Endothelial cell of umbilical vein (primary cell): ENCODE results near the gene LSM2. TPM values are rescaled to one million over a fixed set of nuclear protein-coding genes. Genes with fewer than 3 reads are reported as not detected.
"Not testable (repeated sequence)": the region's sequence is repeated elsewhere in the genome, so short reads cannot be mapped to it uniquely, and the experiment has no call there.

Source experiments
- BruUV-seq: library from RNA; stranded (reverse); fragments of 400-500 nt; replicated peaks from 2 replicates; lab custom pipeline; 2021; lab: Mats Ljungman, UMichigan
- CTCF ChIA-PET: fragments of 300-600, 350-600 bp; sonication (Branson Sonifier 250); formaldehyde crosslinking; loops from one replicate; lab custom pipeline; 2021; ENCODE audit warnings: antibody characterized with exemption, inconsistent platforms; lab: Charles Lee
- POLR2A ChIA-PET: fragments of 300-600, 350-600 bp; sonication (Branson Sonifier 250); formaldehyde crosslinking; loops from one replicate; lab custom pipeline; 2021; ENCODE audit warnings: antibody characterized with exemption, inconsistent platforms; lab: Charles Lee
- DNase-seq: peaks from one replicate; pipeline ENCODE4 v3.0.0-alpha.2; 2011; ENCODE audit warnings: low read depth, low spot score
- FAIRE-seq: peaks from 2 replicates; lab custom pipeline; 2011; peaks lifted over from hg19 to GRCh38; lab: Jason Lieb, UNC
- H2AFZ ChIP-seq: 2 replicates; pipeline ENCODE4 v1.6.0; 2012; ENCODE audit warnings: low read depth, low read length, control low read depth, inconsistent platforms
- H3K27ac ChIP-seq: 2 replicates; pipeline ENCODE4 v1.5.1; 2011; ENCODE audit warnings: low read depth, mild to moderate bottlenecking, control low read depth, low read length, moderate library complexity; ENCODE audit not compliant: insufficient read depth
- H3K27me3 ChIP-seq, 2 experiments: 2 replicates each; pipeline versions ENCODE4 v1.6.0 to v1.6.1; 2011; ENCODE audit warnings: low read length in 2 of 2, mixed read lengths in 1 of 2; ENCODE audit not compliant: control insufficient read depth in 2 of 2, insufficient read depth in 2 of 2
- H3K36me3 ChIP-seq, 2 experiments: 2 replicates in 1 of 2; 3 replicates in 1 of 2; pipeline ENCODE4 v1.5.1; 2011; ENCODE audit warnings: low read length in 2 of 2, mild to moderate bottlenecking in 1 of 2, moderate library complexity in 1 of 2; ENCODE audit not compliant: control insufficient read depth in 2 of 2, insufficient read depth in 2 of 2; ENCODE audit errors: extremely low read depth in 1 of 2
- H3K4me1 ChIP-seq: 3 replicates; pipeline ENCODE4 v1.5.1; 2011; ENCODE audit warnings: mild to moderate bottlenecking, low read length; ENCODE audit not compliant: control insufficient read depth, insufficient read depth; ENCODE audit errors: extremely low read depth
- H3K4me2 ChIP-seq: 2 replicates; pipeline ENCODE4 v1.6.1; 2011; ENCODE audit warnings: low read length, control low read depth, mixed read lengths; ENCODE audit not compliant: insufficient read depth
- H3K4me3 ChIP-seq, 3 experiments: fragments of 200-600 bp in 1 of 3; sonication (generic), shearing (Covaris generic) in 1 of 3; replicated peaks in 1 of 3; 2 replicates each; pipeline ENCODE4 v1.5.1; 2011 to 2016; ENCODE audit warnings: control low read depth in 3 of 3, low read length in 3 of 3, mild to moderate bottlenecking in 2 of 3, inconsistent platforms in 1 of 3, low read depth in 1 of 3, moderate library complexity in 1 of 3; ENCODE audit not compliant: insufficient read depth in 1 of 3
- H3K79me2 ChIP-seq: 2 replicates; pipeline ENCODE4 v1.6.0; 2012; ENCODE audit warnings: low read length, inconsistent platforms; ENCODE audit not compliant: control insufficient read depth, insufficient read depth
- H3K9ac ChIP-seq: replicated peaks from 2 replicates; pipeline ENCODE3; 2011; ENCODE audit warnings: low read length, control low read depth; ENCODE audit not compliant: insufficient read depth; ENCODE audit errors: extremely low read depth
- H3K9me1 ChIP-seq: replicated peaks from 3 replicates; pipeline ENCODE4 v1.6.0; 2011; ENCODE audit warnings: mild to moderate bottlenecking, low read length; ENCODE audit not compliant: control insufficient read depth, insufficient read depth; ENCODE audit errors: extremely low read depth
- H3K9me3 ChIP-seq: replicated peaks from 2 replicates; pipeline ENCODE4 v1.5.1; 2012; ENCODE audit warnings: low read length, inconsistent platforms; ENCODE audit not compliant: control insufficient read depth, insufficient read depth
- H4K20me1 ChIP-seq: replicated peaks from 2 replicates; pipeline ENCODE3; 2011; ENCODE audit warnings: mild to moderate bottlenecking, low read length; ENCODE audit not compliant: control insufficient read depth, insufficient read depth; ENCODE audit errors: extremely low read depth
- CTCF ChIP-seq, 2 donors: IDR thresholded peaks; 1 replicate in 1 of 2; 2 replicates in 1 of 2; pipeline ENCODE4 v1.5.1; 2011; ENCODE audit warnings: low read length in 2 of 2, mild to moderate bottlenecking in 2 of 2, moderate library complexity in 2 of 2, control low read depth in 1 of 2, inconsistent platforms in 1 of 2, low read depth in 1 of 2; ENCODE audit not compliant: insufficient read depth in 1 of 2; ENCODE audit errors: extremely low read depth in 1 of 2
- EZH2 ChIP-seq: IDR thresholded peaks from 2 replicates; pipeline ENCODE4 v1.6.1; 2012; ENCODE audit warnings: borderline replicate concordance, low read depth, mild to moderate bottlenecking, moderate library complexity, low read length, inconsistent platforms; ENCODE audit not compliant: severe bottlenecking
- FOS ChIP-seq: IDR thresholded peaks from 2 replicates; pipeline ENCODE4 v1.6.1; 2011; ENCODE audit warnings: mild to moderate bottlenecking, low read length, moderate library complexity, borderline replicate concordance; ENCODE audit not compliant: insufficient read depth
- GATA2 ChIP-seq: IDR thresholded peaks from 2 replicates; pipeline ENCODE4 v1.7.0; 2011; ENCODE audit warnings: low read depth, mild to moderate bottlenecking, moderate library complexity, mixed read lengths, low read length; ENCODE audit not compliant: insufficient read length, insufficient read depth
- JUN ChIP-seq: IDR thresholded peaks from 2 replicates; pipeline ENCODE4 v1.6.1; 2011; ENCODE audit warnings: borderline replicate concordance, low read depth; ENCODE audit not compliant: insufficient read length, insufficient read depth
- MYC ChIP-seq: IDR thresholded peaks from one replicate; pipeline ENCODE4 v1.6.1; 2011; ENCODE audit warnings: mild to moderate bottlenecking, low read depth, low read length
- POLR2A ChIP-seq: IDR thresholded peaks from 2 replicates; pipeline ENCODE4 v1.6.1; 2012; ENCODE audit warnings: low read depth, mild to moderate bottlenecking, control low read depth, low read length
- POLR2AphosphoS5 ChIP-seq: IDR thresholded peaks from 2 replicates; pipeline ENCODE4 v1.6.1; 2012; ENCODE audit warnings: low read depth, mild to moderate bottlenecking, control low read depth, low read length, moderate library complexity; ENCODE audit not compliant: insufficient read depth
- dilution Hi-C: fragments of 300-500 bp; cut with MboI; formaldehyde crosslinking; loops from one replicate; pipeline ENCODE4 v1.15.0; 2019; ENCODE audit warnings: low sequenced_read_pairs; ENCODE audit not compliant: extremely low pct_ligation_motif_present
- intact Hi-C: fragments of 100-400 bp; cut with micrococcal nuclease; formaldehyde crosslinking; loops from one replicate; pipeline ENCODE4 v1.10.0; 2022
- polyA plus RNA-seq, 4 experiments: library from polyadenylated mRNA; depleted of rRNA in 3 of 4; stranded (reverse) in 3 of 4; unstranded in 1 of 4; fragments of >200 nt; gene quantifications; 2 replicates each; pipeline versions ENCODE4 v1.2.1 to v1.2.3, GENCODE V29; 2011 to 2012; ENCODE audit warnings: missing spikeins in 1 of 4
- total RNA-seq: library from RNA; stranded (reverse); gene quantifications from 2 replicates; pipeline ENCODE4 v1.2.3, GENCODE V29; 2021
- TF ChIP-seq, protein P1 (sequence below): IDR thresholded peaks from 2 replicates; pipeline ENCODE4 v1.6.1; 2011; ENCODE audit not compliant: insufficient read depth, insufficient read length

Gene LSM2
- total and polyA plus RNA-seq, 2 donors (not counting 3 experiments of a cell fraction or from before 2014, with no cell fraction given), result 78.1 to 86.0 TPM

- intact Hi-C loops, result loop anchor here (2.0 kb wide), 3 partner anchors 21 to 55 kb away; partner anchors contain the start of genes HSPA1A and HSPA1L
- H3K9ac ChIP-seq, result peak overlapping the region; percentile 95
- H3K36me3 ChIP-seq, BruUV-seq, H3K9me3 ChIP-seq, dilution Hi-C loops, FAIRE-seq, DNase-seq, H2AFZ ChIP-seq, H3K27me3 ChIP-seq, H3K9me1 ChIP-seq, H4K20me1 ChIP-seq, H3K27ac ChIP-seq: not testable (repeated sequence)
- ChIA-PET POLR2A (interaction anchor here (0.6 kb wide), 1 partner anchor 56 kb away, joined by 7 read pairs; no protein-coding TSS in a partner anchor), CTCF (interaction anchor here (3.0 to 4.8 kb wide), 2 partner anchors 21 to 36 kb away, joined by 14 to 61 read pairs; no protein-coding TSS in a partner anchor)
- H3K4me1 ChIP-seq, result peaks cover 15% of the 10 kb centered on the region
- H3K4me2 ChIP-seq, result peak overlapping the region; percentile 82
- peaks cover 21% of the 10 kb centered on the region for H3K79me2 ChIP-seq
- peak overlapping the region in 1 of 3 experiments; percentile 71 for H3K4me3 ChIP-seq
Observed at GRCh38 chr6:31793927-31794245, 12.9 kb downstream of the LSM2 start.

GRCh38 chr6:31792761-31793171, 14.0 kb downstream of the LSM2 start:
- intact Hi-C loops, result no loop called here
- H3K9ac ChIP-seq, result no peak overlapping the region
- H4K20me1 ChIP-seq, result no peaks in the 10 kb centered on the region
- no peak overlapping the region for H3K4me2 ChIP-seq
- H2AFZ ChIP-seq, result no peak overlapping the region
- FAIRE-seq (peak; percentile 12), DNase-seq (no peak)
- peaks cover 21% of the 10 kb centered on the region for H3K79me2 ChIP-seq
- POLR2A ChIA-PET, result no interaction called here
- no peaks in the 10 kb centered on the region for H3K9me1 ChIP-seq
- peaks cover 15% of the 10 kb centered on the region for H3K4me1 ChIP-seq
- CTCF ChIA-PET, result interaction anchor here (2.6 to 4.8 kb wide), 3 partner anchors 14 to 39 kb away, joined by 19 to 61 read pairs (median 30); partner anchors contain the start of gene LSM2
- no peaks in the 10 kb centered on the region for H3K9me3 ChIP-seq
- no peak overlapping the region for H3K4me3 ChIP-seq
- peaks cover 0 to 7% of the 10 kb centered on the region in 2 experiments for H3K36me3 ChIP-seq
- no peak for TF ChIP-seq CTCF (IDR thresholded peaks at IDR 0.05; ENCODE audit: extremely low read depth in 1 of 2, insufficient read depth in 1 of 2, low read depth in 1 of 2, low read length in 2 of 2)
- TF ChIP-seq EZH2, result no peak
- TF ChIP-seq FOS, result no peak
- no peak for TF ChIP-seq POLR2A
- TF ChIP-seq, protein P1, sequence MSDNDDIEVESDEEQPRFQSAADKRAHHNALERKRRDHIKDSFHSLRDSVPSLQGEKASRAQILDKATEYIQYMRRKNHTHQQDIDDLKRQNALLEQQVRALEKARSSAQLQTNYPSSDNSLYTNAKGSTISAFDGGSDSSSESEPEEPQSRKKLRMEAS, result no peak
- TF ChIP-seq JUN, result no peak
- no peak for TF ChIP-seq MYC
- no peak for TF ChIP-seq GATA2
- TF ChIP-seq POLR2AphosphoS5, result no peak
- BruUV-seq, result no TSS peak
- H3K27me3 ChIP-seq, result no peaks in the 10 kb centered on the region
- H3K27ac ChIP-seq, result peak overlapping the region; percentile 23
- dilution Hi-C loops, result no loop called here
